LNCAP (cell line): ENCODE results near the gene MASP2.

Experiments used
- CTCF ChIP-seq: fragments of 450-650 bp; IDR thresholded peaks from 2 replicates; pipeline ENCODE4 v1.5.1; 2017; ENCODE audit warnings: mild to moderate bottlenecking

The MASP2 gene

GRCh38 chr1:10978719-10979118 lies 68.3 kb downstream of the MASP2 start:
- TF ChIP-seq CTCF: no peak
